Measurements from ENCODE around the gene NDE1.
"Not testable (repeated sequence)": the region's sequence is repeated elsewhere in the genome, so short reads cannot be mapped to it uniquely, and the experiment has no call there.

Gene NDE1

GRCh38 chr16:15701367-15701766 is 51.3 kb downstream of the NDE1 start:
- DNase-seq (ENCODE audit: low spot score): no peak

- no peak for DNase-seq (ENCODE audit: low spot score)
These were observed 52.2 kb downstream of the NDE1 start for GRCh38 chr16:15701975-15702970.

GRCh38 chr16:15703029-15703736 is 53.1 kb downstream of the NDE1 start:
- no peak for DNase-seq (ENCODE audit: low spot score)

- DNase-seq (ENCODE audit: low spot score): no peak
These were observed 54.5 kb downstream of the NDE1 start for GRCh38 chr16:15704545-15704987.

GRCh38 chr16:15705064-15705565 is 55.1 kb downstream of the NDE1 start:
- DNase-seq (ENCODE audit: low spot score): no peak

- DNase-seq (ENCODE audit: low spot score): no peak
These were observed 57.3 kb downstream of the NDE1 start for GRCh38 chr16:15707332-15707731.

- DNase-seq (ENCODE audit: low spot score): no peak
These were observed 58.1 kb downstream of the NDE1 start for GRCh38 chr16:15708096-15708495.

- DNase-seq (ENCODE audit: low spot score): no peak
These were observed 59.0 kb downstream of the NDE1 start for GRCh38 chr16:15708997-15709396.

- DNase-seq (ENCODE audit: low spot score): no peak
These were observed 64.5 kb downstream of the NDE1 start for GRCh38 chr16:15714393-15715172.

- DNase-seq (ENCODE audit: low spot score): no peak
These were observed 65.2 kb downstream of the NDE1 start for GRCh38 chr16:15715221-15715620.

- no peak for DNase-seq (ENCODE audit: low spot score)
These were observed 66.8 kb downstream of the NDE1 start for GRCh38 chr16:15716694-15717447.

GRCh38 chr16:15721018-15721417 is 71.0 kb downstream of the NDE1 start:
- no peak for DNase-seq (ENCODE audit: low spot score)

- DNase-seq (ENCODE audit: low spot score): no peak
These were observed 73.8 kb downstream of the NDE1 start for GRCh38 chr16:15723808-15724207.

GRCh38 chr16:15725641-15726240 is 75.7 kb downstream of the NDE1 start:
- DNase-seq (ENCODE audit: low spot score): no peak

- no peak for DNase-seq (ENCODE audit: low spot score)
These were observed 76.7 kb downstream of the NDE1 start for GRCh38 chr16:15726715-15727114.

- not testable (repeated sequence) for DNase-seq (ENCODE audit: low spot score)
These were observed 77.7 kb downstream of the NDE1 start for GRCh38 chr16:15727697-15728096.

- DNase-seq (ENCODE audit: low spot score): no peak
These were observed 79.1 kb downstream of the NDE1 start for GRCh38 chr16:15729152-15729551.

GRCh38 chr16:15732416-15732815 is 82.4 kb downstream of the NDE1 start:
- DNase-seq (ENCODE audit: low spot score): no peak

GRCh38 chr16:15735610-15736009 is 85.6 kb downstream of the NDE1 start:
- DNase-seq (ENCODE audit: low spot score): no peak

- no peak for DNase-seq (ENCODE audit: low spot score)
These were observed 86.5 kb downstream of the NDE1 start for GRCh38 chr16:15736529-15736928.

- no peak for DNase-seq (ENCODE audit: low spot score)
These were observed 87.1 kb downstream of the NDE1 start for GRCh38 chr16:15737140-15737644.

Measured in left forelimb (tissue), 1 donor.